Activated CD8-positive, alpha-beta memory T cell treated with anti-CD3 and anti-CD28 coated beads, Interleukin-2, amount 50 U/mL, for 24 hours (primary cell): Measurements from ENCODE around the gene RNF123.

ENCODE experiments used
- DNase-seq: peaks from one replicate; pipeline ENCODE4 v3.0.0-alpha.2; 2020; ENCODE audit errors: extremely low read depth

The RNF123 gene

GRCh38 chr3:49658711-49659110 is 30.6 kb upstream of the RNF123 start:
- DNase-seq: no peak

- no peak for DNase-seq
Observed at GRCh38 chr3:49659756-49660155, 29.6 kb upstream of the RNF123 start.

GRCh38 chr3:49661281-49661680 is 28.1 kb upstream of the RNF123 start:
- DNase-seq: no peak

- DNase-seq: no peak
Observed at GRCh38 chr3:49662021-49662420, 27.3 kb upstream of the RNF123 start.

- no peak for DNase-seq
Observed at GRCh38 chr3:49662720-49663413, 26.5 kb upstream of the RNF123 start.

DNA sequence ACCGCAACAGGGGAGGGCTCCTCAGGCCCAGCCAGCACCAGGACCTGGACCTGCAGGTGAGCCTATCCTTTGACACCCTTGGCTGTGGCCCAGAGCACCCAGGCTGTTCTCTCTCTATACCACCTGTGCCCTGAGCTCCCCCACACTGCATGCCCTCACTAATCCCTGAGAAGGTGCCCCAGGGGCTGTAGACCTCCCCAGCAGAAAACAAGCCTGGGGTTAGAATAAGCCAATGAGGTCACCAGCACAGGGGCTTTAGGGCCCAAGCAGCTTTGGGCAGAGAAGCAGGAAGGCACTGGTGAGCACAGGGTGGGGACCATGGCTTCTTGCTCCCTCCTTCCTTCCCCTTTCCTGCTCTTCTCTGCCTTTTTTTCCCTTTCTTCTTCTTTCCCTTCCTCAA is 25.5 kb upstream of the RNF123 start:
- DNase-seq: no peak

GRCh38 chr3:49664300-49664699 is 25.1 kb upstream of the RNF123 start:
- no peak for DNase-seq

DNA sequence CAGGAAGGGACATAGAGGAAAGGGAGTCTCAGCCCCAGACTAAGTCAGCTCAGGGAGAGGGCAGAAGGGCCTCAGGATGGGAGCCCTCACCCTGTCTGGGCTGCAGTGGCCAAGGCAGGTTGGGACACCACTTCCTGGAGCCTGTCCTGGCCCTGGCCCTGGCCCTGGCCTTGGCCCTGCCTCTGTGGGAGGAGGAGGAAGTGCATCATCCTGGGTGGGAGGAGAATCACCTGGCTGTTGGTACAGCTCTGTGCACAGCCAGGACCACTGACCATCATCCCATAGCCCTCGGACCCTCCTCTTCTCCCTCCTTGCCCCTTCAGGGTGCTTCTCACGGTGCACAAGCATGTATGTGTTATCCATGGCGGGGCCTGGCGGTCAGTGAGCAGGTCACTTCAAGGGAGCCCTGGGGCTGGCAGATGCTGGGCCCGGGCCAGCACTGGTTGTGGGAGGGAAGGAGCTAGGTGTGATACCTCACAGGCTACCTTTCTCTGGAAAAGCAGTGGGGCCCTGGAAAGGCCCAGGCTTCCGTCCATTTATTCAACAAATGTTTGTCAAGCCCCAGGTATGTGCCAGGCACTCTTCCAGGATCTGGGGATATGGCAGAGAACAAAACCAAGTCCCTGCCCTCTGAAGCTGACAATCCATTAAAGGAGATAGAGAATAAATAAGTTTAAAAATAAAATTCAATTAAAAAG is 23.4 kb upstream of the RNF123 start:
- DNase-seq: no peak

GRCh38 chr3:49666592-49666991 is 22.8 kb upstream of the RNF123 start:
- DNase-seq: no peak

- DNase-seq: no peak
Observed at GRCh38 chr3:49667701-49668413, 21.5 kb upstream of the RNF123 start.

DNA sequence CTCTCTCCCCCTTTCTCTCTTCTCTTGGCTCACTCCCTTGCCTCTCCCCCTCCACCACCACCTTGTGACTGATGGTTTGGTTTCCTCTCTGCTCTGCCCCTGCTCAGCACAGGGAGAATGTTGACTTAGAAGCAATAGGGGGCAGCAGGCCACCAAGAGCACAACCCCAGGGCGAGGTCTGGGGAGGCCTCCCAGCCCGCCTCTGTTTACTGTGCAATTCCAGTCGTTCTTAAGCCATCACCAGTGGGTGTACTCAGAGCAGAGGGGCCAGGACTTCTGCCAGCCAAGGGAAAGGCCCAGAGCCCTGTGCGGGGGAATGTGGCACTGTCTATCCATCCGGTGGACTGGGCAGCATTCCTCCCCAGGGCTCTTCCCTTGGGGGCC is 21.0 kb upstream of the RNF123 start:
- DNase-seq: no peak

GRCh38 chr3:49668861-49669260 is 20.5 kb upstream of the RNF123 start:
- DNase-seq: no peak

DNA sequence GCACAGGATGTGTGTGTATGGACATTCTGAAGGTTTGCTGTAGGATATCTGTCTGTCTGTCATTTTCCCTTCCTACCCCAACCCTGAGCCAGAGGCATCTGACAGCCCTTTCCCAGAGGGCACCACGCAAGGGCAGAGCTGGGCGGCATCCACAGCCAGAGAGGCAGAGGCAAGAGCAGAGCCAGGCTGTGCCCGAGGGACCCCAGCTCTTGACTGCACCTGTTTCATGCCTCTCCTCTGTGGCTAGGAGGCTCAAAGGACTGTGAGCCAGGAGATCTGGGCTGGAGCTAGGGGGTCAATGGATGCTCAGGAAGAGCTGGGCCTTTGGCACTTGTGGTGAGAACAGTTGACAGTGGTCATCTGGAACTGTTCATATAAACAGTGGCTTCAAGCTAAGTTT is 20.0 kb upstream of the RNF123 start:
- no peak for DNase-seq

- DNase-seq: no peak
Observed at GRCh38 chr3:49670940-49671290, 18.4 kb upstream of the RNF123 start.

DNA sequence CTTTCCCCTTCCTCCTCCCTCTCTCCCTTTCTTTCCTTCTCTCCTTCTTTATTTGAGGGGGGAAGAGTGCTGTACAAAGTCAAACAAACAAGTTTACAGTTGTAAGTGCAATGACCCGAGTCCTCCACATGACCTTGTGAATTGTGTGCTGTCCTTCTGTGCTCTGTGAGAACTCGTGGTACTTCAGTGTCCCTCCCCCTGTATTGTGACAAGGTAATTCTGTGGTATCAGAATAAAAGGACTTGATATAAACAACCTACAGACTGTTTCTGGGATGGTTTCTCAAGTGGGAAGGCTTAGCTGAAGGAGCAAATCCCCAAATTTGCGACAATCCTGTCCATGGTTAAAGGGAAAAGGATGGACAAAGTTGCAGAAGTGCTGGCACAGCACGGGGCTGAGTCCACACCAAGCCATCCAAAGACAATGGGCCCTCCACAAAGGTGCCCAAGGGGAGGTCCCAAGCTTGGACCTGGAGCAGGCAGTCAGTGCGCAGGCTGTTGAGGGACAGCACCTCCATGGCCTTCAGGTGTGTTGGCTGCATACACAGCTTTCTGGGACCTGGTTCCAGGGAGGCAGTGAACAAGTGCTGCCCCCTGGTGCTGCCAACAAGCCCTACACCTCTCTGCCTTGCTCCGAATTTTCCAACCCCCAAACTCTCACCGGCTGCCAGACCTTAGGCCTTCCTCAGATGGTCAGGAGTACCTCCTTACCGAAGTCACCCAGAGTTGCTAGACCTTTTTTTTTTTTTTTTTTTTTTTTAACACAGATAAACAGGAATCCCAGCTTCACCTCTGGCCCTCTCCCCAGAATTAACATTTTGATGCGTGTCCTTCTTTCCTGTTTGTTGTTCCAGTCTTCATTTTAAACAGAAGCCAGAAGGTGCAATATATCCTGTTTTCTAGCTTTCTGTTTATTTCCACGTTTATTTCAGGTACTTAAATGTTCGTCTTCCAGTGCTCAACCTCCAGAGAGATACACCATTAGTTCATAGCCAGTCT is 17.8 kb upstream of the RNF123 start:
- no peak for DNase-seq

GRCh38 chr3:49673121-49673714 is 16.1 kb upstream of the RNF123 start:
- DNase-seq: no peak

GRCh38 chr3:49673715-49674496 is 15.5 kb upstream of the RNF123 start, which contains the start of gene APEH:
TSS of gene APEH (plus strand) at chr3:49674351. CDS start at chr3:49674402, 51 bp downstream.
- DNase-seq: peak; percentile 95

DNA sequence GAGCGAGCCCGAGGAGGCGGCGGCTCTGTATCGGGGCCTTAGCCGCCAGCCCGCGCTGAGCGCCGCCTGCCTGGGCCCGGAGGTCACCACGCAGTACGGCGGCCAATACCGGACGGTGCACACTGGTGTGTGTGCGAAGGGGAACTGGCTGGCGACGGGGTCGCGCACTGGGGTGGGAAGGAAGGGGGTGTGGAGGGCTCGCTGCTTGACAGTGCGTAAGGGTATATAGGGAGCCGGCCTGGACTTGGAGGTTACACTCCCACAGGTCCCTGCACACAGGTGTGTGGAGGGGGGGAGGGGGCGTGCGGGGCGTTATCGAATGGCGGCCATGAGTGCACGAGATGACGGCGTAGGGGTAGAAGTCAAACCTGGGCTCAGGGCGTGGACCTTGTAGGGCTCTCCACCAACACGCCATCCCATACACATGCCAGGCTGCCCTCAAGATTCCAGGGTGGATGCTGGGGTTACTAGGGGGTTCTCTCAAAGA is 14.8 kb upstream of the RNF123 start:
- no peak for DNase-seq

DNA sequence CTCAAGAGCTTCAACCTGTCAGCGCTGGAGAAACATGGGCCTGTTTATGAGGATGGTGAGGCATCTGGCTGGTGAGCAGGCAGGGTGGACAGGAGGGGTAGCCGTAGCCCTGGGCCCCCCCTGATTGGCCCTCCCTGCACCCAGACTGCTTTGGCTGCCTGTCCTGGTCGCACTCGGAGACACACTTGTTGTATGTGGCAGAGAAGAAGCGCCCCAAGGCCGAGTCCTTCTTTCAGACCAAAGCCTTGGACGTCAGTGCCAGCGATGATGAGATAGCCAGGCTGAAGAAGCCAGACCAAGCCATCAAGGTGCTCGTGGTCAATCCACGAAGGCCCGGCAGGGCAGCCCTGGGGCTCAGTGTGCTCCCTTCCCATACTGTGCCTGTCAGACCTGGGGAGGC is 13.4 kb upstream of the RNF123 start:
- DNase-seq: no peak

- no peak for DNase-seq
Observed at GRCh38 chr3:49680493-49681231, 8.7 kb upstream of the RNF123 start.
